ENCODE measurements around the gene STS.
"Not testable (repeated sequence)": the region's sequence is repeated elsewhere in the genome, so short reads cannot be mapped to it uniquely, and the experiment has no call there.

The STS gene

DNA sequence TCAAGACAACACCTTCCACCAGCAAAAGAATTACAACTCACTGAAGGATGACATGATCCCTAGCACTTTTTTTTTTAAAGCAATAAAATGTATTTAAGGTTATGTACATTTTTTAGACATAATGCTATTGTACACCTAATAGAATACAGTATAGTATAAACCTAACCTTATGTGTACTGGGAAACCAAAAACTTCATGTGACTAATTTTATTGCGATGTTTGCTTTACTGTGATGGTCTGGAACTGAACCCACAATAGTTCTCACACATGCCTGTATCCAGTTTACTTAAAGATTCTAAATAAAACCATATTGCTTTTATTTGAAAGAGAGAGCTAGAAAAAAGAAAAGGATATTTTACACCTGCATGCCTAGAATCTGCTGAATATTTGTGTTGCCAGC lies 4.4 kb upstream of the STS start:
- no peak for DNase-seq

DNA sequence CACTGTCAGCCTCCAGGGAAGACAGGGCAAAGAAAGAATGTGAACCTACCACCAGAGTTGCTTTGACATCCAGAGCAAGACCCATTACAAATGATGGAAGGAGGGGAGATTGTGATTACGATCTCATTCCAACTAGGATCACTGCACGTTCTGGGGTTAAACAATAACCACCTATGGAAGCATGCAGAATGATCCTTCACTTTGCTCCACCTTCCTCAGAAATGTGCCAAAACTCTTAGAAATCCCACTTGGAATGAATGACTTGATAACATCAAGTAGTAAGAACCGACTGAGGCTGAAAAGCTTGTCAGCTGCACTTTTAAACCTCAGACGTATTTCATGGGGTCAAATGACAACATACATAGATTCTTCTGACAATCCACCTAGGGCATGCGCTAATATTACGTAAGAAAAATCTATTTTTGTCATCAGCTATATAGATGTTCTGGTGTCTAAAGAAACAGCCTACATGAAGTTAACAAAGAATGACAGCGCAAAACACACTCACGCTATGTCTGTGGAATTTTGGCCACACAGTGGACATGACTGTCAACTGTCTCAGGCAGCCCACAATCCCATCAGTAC lies 3.5 kb upstream of the STS start:
- DNase-seq: no peak

DNA sequence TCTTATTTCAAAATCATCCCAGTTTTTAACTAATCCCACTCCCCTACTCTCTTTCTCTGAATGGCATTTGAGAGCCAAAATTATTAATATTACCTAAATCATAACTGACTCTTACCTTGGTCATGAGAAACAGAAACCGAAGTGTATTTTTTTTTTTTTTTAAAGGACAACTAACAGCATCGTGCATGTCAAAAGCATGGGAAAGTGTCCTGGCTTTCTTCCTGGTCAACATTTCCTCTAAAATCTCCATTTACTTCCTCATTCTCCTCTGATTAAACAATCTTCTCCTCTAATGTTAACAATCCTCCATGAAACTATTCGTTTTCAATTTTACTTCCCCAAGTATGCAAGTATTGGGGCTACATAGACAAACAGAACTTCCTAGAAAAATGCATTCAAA lies 2.1 kb upstream of the STS start:
- DNase-seq: no peak

DNA sequence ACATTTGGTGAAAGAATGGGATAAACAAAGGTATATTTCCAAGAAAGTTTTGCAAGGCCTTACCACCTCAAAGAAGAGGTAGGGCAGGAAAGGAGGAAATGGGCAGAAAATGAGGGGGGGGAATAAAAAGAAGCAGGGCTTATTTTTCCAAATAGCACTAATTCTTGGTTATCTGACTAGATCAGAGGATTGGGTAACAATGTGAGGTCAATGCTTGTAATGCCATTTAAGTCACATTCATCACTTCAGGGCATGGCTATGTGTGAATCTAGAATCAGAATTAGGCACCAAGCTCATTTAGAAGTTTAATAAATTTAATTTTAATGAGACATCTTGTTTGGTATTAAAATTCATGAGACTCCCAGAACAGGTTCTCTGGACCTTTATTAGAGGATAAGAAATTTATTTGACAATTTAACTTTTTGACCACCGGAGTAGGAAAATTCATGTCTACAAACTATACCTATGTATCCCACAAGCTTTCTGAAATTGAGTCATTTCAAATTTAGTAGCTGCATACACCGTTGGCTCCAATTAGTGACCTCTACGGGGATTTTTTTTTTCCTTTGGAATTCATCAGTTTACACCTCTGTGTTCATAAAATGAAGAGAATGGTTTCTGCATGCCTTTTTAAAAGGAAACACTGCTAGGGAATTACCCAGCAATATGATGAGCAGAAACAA lies 1.4 kb upstream of the STS start:
- DNase-seq: no peak

DNA sequence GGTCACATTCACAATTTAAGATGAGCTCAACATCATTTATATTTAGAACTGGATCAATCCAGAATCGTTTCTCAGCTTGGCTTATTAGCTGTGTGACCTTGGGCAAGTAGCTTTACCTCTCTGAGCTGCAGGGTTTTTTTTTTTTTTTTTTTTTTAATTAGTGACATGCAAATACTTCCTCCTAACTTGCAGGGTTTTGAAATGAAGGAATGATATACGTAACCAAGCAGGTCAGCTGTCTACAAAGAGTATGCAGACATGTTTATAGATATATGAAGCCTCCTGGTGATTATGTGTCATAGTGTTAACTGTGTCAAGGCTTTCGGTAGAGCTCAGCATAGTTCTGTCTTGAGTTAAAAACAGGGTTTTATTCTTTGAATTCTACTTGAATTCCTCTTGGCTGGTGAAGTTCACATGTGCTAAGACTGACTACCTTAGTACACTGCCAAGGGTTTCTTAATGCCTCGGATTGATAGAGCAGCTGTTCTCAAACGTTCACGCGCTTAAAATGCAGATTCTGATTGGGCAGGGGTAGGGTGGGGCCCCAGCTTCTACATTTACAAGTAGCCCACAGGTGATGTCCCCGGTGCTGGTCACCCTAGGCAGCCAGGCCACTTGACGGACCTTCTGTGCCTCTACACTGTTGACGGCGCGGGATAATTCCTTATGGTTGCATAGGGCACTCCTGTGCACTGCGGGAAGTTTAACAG lies 654 bp upstream of the STS start:
- DNase-seq: peak in 1 of 14 donors; percentile 53

DNA sequence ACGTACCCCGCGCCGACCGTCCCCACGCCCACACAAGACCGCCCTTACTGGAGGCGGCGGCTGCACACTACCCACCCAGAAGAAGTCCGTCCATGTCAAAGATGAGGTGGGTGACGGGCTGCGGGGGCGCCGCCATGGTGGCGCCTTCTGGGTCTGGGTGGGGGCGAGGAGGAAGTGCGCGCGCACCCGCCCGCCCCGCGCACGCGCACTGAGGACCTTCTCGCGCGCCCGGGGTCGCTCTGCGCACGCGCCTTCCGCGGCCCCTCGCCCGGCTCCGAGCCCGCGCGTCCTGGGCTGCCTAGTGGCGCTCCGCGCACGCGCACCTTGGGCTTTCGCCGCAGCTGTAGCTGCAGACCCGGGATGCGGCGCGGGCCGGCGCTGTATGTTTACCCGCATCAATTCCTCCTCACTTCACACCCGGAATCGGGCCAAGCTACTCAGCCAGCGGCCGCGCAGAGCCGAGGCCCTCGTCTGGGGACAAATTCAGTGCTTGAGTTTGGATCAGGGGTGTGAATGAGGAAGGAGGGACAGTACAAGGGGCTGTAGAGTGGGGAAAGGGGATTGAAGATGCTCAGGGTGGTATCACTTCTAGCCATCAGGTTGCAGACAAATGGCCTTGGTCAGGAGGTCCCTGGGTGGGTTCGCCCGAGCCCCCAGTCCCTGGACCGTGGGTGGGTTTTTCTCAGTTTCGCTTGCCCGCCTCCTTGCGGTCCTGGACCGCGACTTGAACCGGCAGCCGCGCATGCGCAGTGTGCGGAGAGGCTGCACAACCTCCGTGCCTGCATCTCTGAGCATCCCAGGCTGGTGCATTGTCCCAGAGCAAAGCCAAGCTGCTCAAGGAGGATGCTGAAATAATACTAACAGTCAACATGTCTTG lies 704 bp downstream of the STS start, which contains the start of gene PUDP:
PUDP (minus strand) TSS at position 176 of the 877 bp plus-strand sequence; CDS start at position 136, 40 bp downstream.
- DNase-seq: peak; percentile 31 to 95 (median 78)

DNA sequence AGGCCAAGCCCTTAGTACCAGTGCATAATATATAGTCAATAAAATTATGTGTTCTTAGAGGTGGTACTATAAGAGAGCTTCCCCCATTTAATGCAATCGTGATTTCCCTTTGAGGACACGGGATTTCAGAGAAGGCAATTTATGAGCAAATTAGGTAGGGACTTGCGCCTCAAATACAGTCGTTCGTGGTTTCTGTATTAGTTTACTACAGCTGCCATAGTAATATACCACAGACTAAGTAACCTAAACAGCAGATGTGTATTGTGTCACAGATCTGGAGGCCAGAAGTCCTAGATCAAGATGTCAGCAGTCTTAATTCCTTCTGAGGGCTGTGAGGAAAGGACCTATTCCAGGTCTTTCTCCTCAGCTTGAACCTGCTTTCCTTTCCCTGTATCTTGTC lies 1.9 kb downstream of the STS start:
- DNase-seq: no peak

DNA sequence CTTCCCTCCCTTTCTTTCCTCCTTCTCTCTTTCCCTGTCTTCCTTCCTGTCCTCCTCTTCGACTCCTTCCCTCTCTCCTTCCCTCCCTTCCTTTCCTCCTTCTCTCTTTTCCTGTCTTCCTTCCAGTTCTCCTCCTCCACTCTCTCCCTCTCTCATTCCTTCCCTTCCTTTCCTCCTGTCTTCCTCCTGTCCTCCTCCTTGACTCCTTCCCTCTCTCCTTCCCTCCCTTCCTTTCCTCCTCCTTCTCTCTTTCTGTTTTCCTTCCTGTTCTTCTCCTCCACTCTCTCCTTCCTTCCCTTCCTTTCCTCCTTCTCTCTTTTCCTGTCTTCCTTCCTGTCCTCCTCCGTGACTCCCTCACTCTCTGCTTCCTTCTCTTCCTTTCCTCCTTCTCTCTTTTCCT lies 5.7 kb downstream of the STS start:
- no peak for DNase-seq

DNA sequence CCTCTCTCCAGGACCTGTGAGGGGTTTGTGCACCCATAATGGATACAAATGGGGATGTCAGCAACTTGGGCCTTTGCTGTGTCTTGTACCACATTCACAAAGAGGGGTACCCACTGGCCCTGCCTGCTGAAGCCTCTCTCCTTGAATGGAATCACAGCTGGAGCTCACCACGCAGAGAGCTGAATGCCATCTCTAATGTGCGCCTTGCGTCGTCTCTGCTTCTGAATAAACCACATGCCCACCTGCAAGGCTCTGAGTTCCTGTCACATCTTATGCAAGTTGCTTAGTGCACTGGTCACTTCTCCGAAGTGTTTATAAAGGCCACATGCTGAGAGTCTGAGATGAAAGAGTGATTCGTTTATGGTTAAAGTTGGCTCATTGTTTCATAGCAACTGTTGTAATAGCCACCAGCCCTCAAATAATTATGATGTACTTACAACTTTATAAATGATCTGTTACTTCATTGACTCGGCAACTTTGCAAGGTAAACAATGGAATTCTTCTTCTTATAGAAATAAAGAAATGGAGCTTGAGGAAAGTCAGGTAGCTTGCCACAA lies 6.6 kb downstream of the STS start:
- no peak for DNase-seq

DNA sequence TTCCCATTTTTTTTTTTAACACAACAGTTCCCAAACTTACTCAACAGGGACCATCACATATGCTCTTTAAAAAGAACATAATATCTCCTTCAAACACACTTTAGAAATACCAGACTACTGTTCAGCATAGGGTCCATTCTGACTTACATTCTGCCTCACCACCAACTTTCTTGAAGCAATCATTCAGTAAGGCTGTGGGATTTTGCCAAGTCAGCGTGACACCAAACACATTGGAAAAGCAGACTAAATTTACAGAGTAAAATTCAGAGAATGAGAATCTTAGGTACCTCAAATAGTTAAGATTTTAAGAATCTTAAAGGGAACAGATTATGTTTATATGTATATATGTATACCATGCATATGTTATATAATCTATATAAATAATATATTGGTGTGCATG lies 7.7 kb downstream of the STS start:
- DNase-seq: no peak

DNA sequence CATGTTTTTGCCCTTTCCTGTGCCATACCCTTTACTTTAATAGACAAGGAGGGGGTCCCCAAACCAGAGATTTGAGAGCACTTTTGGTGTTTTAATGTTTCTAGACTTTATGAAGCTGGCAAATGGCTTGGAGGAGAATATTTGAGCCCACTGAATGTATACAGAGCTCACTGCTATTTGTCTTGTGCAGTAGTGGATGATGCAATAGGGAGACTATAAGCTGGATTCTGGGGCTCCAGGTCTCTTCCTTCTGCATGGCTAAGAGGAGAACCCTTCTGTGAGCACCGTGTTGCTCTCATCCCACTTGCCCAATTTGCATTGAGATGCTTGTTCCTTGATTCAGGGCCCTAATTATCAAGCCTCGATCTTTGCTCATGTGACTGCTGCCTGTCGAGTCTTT lies 9.4 kb downstream of the STS start:
- no peak for DNase-seq

DNA sequence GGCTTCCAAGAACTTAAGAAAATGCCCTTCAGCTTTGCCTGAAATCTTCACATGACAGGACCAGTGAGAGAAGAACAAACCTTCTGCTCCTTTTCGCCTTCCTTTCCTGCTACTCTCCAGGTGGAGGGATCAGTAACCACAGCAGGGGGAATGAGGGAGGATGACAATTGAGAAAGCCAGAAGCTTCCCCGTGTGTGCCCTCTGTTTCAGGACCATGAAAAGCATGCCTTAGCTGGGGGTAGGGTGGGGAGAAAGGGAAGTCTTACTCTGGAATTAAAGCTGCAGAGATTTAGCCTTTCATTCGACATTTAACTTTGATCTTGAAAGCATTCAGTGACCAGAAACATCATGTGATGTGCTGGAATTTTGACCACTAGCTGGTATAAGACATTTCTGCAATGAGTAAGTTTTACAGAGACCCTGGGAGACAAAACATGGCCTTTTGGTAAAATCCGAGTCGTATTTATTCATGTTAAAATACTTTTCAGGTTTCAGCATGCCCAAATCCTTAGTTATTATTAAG lies 11.0 kb downstream of the STS start:
- DNase-seq: no peak

DNA sequence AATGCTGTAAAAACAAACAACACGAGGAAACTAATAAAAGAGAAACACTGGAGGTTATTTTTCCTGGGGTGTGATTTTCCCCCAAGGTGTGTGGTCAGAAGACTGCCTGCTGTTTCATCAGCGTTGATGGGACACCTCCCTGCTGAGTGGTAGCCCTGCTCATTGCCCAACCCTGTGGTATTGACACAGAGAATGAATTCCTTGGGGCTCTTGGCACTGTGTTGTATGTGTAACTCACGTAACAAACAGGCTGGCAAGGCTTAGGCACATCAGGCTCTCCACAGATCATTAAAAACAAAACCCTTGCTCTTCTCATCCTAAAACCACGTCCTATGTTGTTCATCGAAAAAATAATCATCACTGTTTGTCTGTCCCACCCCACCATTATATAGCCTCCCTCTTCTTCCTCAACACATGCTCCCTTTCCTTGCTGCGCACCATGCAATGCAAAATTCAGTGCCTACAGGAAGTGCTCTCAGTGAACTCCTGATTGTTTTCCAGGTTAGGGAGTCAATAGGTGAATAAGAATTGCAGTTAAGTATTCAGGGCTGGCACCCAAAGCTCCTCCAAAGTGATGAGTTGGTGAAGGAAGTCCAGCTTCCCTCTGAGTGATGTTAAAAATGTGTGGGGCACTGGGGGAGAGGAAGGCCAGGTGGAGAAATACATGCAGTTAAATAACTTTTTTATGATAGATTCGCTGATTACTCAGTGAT lies 11.8 kb downstream of the STS start:
- DNase-seq: no peak

DNA sequence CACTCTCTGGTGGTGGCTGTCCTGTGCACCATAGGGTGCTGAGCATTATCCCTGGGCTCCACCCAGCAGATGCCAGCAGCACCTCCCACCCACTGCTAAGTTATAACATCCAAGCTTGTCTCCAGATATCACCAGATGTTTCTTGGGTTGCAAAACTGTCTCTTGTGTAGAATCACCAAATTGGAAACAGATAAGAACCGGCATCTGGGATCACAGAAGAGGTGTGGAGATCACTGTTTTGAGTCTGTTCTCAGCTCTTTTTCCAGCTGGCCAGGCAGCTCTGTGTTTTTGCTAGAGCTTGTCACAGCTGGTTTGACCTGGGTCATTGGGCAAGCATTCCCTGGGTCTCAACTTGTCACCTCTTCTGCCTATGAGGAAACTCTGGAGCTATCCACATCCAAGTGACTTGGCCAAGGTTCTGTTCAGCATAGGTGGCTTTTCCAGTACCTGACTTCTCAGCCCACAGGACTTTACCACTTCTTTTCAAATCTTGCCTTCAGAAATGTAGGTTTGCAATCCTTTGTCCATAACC lies 15.7 kb downstream of the STS start:
- DNase-seq: no peak

DNA sequence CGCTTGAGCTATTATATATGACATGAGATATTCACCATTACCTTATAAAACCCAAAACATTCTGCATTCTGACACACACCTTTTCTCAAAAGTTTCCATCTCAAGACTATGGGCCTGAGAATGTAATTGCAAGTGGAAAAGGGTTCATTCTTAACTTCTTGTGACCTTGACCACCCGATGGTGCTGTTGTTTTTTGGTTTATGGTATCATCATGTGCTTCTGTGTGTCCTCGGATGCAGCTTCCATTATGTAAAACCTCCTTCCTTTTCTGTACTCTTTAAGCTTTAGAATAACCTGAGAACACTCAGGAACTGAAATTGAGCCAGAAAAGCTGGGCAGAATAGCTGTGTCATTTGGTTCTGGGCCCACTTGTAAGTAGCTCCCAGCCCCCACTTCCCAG lies 16.7 kb downstream of the STS start:
- no peak for DNase-seq

DNA sequence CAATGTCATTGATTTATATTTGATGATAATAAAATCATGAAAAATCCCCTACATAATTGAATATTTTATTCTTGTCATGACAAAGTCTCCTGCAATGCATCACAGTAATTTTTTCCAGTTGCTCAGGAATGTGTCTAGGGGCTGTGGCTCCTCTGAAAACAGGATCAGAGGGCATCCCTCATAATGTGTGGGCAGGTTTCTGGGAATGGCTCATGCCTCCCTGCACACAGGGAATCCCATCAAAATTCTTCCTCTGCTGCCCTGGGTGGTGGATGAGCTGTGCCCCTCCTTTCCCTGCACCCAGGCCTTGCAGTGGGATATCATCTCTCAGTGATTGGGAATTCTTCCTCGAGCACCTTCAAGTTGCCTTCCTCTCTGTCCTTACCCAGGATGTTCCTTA lies 20.9 kb downstream of the STS start:
- no peak for DNase-seq

DNA sequence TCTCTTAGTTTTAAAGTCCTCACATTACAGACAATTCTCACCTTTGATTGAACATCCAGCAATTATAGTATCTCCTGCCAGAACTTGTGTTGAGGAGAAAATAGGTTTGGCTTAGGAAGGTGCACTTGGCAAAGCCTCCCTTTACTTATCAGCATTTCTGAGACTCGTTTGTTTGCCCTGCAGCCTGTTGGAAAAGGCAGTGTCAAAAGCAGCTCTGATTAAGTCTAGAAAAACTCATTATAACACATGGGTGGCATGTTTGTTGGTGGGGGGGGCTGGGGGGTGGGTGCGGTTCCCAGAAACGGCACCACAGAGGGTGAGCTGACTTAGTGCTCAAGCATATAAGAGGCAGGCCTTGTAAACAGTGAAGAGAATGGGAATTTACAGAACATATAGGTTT lies 22.1 kb downstream of the STS start:
- DNase-seq: no peak

DNA sequence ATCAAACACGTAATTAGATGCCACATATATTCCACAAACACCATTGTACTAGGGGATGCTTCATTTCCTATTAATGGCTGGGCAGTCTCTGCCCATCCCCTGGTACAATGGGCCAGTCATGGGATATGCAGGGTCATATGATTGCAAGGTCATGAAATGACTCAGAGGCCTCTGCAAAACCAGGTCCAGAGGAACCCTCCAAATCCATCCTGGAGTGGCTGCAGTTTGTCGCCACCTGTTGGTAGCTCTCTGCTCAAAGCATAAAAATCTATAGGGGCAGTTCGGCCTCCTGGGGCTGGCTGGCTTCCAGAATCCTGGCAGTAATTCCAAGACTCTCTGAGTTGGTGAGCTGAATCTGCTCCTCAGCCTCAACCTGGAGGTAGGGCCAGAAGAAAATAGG lies 23.4 kb downstream of the STS start:
- no peak for DNase-seq

DNA sequence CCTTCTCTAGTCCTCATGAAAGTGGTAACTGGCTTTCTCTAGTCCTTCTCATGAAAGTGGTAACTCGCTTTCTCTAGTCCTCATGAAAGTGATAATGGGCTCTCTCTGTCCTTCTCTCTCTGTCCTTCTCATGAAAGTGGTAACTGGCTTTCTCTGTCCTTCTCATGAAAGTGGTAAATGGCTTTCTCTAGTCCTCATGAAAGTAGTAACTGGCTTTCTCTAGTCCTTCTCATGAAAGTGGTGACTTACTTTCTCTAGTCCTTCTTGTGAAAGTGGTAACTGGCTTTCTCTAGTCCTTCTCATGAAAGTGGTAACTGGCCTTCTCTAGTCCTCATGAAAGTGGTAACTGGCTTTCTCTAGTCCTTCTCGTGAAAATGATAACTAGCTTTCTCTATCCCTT lies 31.3 kb downstream of the STS start:
- not testable (repeated sequence) for DNase-seq

DNA sequence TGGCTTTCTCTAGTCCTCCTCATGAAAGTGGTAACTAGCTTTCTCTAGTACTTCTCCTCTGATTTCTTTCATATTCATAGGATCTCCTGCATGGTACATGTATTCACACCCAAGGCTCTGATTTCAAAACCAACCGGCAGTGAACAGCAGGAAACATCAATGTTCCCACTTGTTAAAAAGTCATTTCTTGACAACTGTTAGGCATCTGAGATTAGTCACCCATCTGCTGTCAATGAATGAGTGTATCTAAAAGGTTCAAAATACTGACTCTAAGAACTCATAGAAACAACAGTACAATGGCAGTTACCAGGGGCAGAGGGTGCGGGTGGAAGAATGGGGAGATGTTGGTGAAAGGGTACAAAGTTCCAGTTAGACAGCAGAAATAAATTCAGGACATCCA lies 31.9 kb downstream of the STS start:
- DNase-seq: no peak

DNA sequence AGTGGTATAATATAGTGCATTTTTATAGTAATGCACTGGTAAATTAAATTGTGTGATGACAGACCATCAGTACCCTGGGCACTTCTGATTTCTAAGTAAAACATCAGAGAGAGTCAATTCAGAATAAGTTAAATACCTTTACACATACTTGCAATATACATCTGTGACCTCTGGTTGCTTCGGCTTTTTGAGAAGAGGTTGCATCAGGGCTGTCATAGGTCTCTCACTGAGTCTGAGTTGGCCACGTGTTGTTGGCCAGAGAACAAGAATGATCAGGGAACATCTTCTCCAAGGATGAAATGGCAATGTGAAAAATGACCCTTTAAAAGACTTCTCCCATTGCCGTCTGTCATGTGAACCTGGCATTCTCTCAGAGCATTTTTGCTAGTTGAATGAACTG lies 37.3 kb downstream of the STS start:
- DNase-seq: no peak

DNA sequence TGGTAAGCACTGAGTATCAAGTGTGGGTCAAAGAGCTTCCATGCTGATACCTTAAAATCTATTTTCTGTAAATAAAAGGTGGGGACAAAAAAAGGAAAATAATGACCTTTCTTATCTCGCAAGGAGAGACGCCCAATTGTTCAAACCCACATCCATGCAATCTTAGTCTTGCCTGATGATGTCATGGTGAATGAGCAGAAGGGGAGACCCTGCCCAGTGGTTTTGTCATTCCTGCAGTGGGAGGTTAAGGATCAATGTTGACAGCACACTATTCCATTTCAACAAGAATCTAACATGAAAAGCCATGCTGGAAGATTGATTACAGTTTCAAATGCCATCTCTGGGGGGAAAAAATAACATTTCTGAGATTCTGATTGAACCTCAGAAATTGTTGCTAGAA lies 41.2 kb downstream of the STS start:
- no peak for DNase-seq

Measured in C1 segment of cervical spinal cord (tissue), 14 donors.